HG02852 (cell line): Measurements from ENCODE around the gene AK5.
"Not testable (repeated sequence)": the region's sequence is repeated elsewhere in the genome, so short reads cannot be mapped to it uniquely, and the experiment has no call there.

Experiments used
- ATAC-seq: cut with Tn5 transposase; IDR thresholded peaks from one replicate; pipeline ENCODE4 v1.9.1; 2021; ENCODE audit warnings: mild to moderate bottlenecking, moderate library complexity; ENCODE audit not compliant: unreplicated experiment

The AK5 gene

DNA sequence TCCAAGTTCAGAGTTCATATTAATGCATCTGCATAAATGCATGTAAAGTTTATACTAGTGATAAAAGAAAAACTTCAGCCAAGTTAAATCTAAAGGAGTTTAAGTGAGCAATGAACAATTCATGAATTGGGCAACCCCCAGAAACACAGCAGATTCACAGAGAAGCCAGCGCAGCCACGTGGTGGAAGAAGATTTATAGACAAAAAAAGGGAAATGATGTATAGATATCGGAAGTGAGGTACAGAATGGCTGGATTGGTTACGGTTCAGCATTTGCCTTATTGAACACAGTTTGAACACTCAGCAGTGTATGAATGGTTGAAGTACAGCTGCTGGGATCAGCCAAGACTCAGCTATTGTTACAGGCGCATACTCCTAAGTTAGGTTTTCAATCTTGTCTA lies 5.7 kb downstream of the AK5 start:
- ATAC-seq = no peak

DNA sequence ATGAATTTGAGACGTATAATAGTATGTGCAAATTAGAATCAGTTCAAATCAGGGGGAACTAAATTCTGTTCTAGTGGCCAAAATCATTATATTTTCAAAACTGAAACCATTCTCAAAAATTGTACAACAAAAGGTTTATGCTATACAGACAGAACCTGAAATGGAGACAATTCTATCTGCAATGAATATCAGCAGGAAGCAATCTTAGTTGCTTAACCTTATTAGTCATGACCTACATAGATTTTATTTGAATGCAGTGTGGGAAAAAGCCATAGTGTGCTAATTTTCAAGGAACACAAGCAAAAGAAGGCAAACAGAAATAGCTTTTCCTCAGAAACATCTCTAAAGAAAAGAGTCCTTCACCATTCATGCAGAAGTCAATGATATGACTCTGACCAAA lies 6.5 kb downstream of the AK5 start:
- no peak for ATAC-seq

DNA sequence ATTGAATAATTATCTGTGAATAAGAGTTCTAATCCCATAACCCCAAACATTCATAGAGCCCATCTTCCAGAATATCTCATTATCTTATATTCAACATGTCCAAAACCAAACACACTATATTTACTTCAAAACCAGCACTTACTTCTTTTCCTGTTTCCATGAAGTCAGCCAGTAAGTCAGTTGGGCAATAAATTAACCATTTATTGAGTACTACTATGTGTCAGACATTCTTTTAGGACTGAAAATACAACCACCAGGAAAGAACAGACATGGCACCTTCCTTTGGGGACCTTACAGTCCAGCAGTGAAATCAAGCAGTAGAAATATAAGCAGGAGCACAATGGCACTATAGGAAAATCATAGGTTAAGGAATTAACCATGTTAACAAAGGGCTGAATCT lies 8.8 kb downstream of the AK5 start:
- ATAC-seq = no peak

DNA sequence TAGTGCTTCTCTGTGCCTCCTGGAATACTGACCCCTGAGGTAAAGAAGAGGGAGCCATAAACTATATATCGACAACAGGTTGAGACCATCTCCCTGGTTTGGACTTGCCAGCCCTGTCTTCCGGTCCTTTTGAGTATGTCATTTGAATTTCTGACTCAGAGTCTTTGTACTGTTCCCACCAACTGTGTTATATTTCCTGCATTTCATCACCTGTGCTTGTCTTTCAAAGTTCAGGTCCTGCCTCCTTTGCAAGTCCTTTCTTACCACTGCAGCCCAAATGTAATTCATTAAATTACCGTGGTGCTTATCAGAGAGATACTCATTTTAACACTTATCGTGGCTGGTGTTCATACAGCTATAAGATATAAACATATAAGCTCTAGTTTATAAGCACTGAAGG lies 10.7 kb downstream of the AK5 start:
- no peak for ATAC-seq

DNA sequence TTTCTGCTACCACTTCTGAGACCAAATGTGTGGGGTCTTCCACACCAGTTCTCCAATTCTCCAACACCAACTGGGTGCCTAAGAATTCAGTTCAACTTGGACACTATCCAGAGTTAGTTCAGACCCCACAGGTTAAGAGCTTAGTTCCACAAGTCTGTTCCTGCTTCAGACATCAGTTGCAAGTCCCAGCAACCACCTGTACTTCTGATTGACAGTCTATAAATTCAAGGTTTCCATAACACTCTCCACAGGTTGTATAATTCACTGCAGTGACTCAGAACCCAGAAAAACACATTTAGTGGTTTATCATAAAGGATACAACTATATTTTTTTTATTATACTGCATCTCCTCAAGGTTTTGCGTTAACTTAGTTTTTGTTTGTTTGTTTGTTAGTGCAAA lies 18.7 kb downstream of the AK5 start:
- no peak for ATAC-seq

DNA sequence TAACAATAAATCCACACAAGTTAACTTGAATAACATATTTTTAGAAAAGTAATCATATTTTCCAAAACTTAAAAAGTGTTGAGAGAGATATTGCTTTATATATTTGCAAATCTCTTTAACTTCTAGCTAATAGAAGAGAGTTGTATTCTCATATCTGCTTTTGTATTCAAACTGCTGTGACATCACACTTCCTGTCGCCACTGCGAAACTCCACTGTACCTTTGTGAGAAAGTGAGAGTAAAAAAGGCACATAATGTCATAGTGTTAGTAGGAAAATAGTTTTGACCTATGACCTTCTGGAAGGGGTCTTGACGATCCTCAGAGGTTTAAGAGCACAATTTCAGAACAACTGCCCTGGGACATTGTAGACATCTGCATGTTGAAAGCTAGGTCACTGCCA lies 21.6 kb downstream of the AK5 start:
- no peak for ATAC-seq

DNA sequence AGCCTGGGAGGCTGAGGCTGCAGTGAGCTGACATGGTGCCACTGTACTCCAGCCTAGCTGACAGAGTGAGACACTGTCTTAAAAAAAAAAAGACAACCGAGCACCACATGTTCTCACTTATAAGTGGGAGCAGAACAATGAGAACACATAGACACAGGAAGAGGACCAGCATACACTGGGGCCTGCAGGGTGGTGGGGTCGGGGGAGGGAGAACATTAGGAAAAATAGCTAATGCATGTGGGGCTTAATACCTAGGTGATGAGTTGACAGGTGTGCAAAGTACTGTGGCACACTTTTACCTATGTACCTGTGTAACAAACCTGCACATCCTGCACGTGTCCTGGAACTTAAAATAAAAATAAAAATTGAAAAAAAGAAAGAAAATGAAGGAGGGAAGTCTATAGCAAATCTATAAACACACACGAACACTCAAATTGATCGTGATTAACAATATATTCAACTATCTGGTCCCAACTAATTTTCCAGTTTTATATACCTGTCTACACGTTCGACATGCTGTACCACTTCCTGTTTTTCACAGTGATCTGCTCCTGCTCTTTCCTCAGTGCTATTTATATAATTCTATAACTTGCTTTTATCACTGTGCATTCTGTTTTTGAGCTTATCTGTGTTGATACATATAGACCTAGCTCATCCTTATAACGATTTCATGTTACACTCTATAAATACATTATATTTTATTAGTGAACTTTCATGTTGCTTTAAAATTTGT lies 27.2 kb downstream of the AK5 start:
- no peak for ATAC-seq

DNA sequence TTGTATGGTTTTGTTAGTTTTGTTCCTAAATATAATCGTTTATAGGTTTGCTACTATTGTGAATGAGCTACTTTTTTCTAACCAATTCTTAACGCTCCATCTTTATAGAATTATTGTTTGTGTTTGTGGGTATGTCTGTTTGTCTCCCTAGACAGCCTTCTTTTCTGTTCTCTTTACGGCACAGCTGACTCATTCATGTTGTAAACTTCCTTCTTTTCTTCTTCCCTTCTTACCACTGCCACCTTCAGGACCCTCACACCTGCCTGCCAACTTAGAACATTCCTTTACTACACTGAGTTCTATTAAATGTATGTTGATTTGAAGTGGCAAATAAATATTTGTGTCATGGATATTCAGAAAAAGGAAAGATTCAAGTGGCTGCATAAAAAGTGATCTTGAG lies 29.1 kb downstream of the AK5 start:
- ATAC-seq = no peak

DNA sequence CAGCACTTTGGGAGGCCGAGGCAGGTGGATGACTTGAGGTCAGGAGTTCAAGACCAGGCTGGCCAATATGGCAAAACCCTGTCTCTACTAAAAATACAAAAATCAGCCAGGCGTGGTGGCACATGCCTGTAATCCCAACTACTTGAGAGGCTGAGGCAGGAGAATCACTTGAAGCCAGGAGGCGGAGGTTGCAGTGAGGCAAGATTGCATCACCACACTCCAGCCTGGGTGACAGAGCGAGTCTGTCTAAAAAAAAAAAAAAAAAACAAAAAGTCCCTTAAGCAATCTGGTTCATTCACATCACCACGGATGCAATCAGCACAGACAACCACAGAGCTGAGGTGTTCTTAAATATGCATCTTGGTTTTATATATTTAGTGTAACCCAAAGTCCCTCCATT lies 30.5 kb downstream of the AK5 start:
- ATAC-seq = not testable (repeated sequence)

DNA sequence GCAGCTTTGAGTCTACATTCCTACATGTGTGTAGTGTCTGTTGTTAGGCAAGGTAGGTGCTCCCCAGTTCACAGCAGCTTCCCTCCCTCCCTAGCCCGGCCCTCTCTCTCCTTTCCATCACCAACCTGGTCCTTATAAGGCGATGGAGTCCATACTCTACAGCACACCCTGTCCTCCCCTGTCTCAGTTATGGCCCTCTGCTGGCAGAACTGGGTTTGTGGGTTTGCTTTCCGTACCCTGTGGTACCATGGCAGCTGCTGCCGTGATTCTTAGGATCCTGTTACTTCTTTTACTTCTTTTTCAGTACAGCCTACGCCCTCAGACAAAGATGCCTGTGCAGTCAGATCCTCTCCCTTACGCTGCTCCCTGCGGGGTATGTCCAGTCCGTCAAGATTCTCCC lies 31.7 kb downstream of the AK5 start:
- ATAC-seq = peak; percentile 54

DNA sequence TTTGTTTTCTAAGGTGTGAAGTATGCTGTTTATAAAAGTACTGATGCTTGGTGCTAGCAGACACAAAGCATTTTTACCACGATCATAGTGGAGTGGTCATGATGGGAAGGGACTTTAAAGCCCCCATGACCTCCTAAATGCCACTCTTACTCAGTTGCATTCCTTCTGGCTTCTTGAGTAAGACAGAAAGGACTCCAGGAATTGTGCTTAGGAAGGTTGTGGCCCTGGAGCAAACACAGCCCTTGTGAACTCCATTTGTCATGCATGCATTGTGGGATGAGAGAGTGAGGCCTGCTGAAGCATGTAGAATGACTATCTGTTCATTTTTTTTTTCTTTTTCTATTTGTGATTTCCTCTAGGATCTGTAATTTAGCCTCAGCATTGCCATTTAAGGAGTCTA lies 34.2 kb downstream of the AK5 start:
- no peak for ATAC-seq

DNA sequence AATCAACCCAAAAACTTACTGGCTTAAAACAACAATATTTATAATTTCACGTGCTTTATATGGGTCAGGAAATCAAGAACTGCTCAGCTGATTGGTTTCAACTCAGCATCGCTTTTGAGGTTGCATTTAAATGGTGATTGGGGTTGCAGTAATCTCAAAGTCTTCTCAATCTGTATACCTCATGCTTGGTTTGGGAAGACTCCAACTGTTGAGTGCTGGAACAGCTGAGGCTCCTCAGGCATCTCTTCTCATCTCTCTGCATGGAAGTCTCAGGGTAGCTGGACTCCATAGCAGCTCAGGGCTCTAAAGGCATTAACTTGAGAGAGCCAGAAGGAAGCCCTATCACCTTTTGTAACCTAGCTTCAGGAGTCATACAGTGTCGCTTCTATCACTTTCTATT lies 35.1 kb downstream of the AK5 start:
- no peak for ATAC-seq

DNA sequence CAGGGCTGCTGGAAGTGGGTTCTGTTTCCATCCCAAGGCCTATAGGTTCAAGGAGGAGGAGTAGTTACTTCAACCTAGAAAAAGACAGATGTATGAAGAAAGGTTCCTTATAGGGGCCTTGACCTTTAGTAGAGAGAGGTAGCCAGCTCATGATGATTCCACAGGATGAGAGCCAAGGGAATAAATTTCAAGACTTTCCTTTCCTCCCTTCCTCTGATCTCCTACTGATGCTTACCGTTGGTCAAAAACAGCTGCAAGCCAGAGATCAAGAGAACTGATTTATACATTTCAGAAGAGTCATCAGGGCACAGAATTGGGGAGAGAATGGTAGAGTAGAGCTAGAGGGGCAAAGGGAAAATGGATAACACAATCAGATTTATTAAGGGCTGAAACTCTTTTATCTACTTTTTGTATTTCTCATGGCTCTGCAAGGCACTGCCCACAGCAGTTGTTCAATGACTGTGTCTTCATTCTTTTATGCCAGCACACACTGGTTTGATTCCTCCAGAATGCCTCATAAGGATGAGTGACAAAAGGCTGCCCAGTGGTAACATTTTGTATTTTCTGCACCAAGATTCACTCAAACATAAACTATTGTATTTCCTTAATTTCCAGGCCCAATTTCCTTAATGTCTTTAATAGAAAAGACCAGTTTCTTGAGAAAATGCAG lies 37.4 kb downstream of the AK5 start:
- ATAC-seq = no peak

DNA sequence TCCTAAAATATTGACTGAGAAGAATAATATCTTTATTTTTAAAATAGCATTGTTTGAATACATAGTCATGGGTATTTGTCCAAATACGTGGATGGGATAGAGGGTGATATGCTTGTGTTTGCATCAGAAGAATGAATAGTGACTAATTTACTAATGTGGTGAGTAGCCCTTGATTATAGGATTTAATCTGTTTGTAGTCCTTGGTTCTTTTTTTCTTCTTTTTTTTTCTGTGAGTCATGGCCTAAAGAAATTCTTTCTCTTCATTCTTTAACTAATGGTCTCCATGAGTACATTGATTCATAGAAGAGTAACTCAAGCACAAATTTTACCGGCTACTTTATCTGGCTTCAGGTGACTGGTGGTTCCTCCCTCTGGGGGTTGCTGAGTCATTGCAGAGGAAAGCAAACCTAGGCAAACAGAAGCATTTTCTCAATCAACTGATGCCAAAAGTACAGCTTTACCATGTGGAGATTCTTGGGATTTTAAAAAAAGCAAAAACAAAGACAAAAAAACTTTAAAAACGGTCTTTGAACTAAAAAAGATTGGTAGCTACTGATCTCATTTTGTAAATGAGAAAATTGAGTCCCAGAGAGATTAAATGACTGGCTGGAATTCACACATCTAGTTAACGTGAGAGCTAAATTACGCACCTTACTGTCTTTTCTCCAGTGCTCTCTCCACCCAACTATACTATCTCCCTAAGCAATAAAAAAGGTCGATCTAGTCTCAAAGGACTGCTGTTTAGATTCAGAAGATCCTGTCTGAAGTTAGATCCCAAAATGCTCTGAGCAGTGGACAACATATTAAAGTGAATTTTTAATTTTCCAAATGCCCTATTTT lies 40.5 kb downstream of the AK5 start:
- ATAC-seq = no peak

DNA sequence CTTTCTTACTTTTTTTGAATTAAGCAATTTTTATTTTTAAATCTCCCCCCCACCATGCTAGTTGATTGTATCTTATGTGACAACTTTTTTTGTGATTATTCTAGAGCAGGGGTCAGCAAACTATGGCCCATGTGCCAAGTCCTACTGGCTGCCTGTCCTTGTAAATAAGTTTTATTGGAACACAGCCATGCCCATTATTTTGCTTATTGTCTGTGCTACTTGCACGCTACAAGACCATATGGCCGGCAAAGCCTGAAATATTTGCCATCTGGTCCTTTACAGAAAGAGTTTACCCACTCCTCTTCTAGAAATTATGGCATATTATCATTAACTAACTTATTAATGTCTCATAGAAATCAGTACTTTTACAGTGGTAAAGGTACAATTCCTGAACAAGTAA lies 51.7 kb downstream of the AK5 start:
- no peak for ATAC-seq

DNA sequence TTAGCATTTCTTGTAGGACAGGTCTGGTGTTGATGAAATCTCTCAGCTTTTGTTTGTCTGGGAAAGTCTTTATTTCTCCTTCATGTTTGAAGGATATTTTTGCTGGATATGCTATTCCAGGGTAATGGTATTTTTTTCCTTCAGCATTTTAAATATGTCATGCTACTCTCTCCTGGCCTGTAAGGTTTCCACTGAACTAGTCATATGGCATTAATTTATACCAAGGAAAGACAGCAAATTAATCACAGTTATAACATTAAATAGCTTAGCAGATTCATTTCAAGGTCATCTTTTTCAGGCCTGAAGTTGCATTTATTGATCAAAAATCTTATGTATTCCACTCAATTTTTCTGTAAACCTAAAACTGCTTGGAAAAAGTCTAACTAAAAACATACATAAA lies 54.9 kb downstream of the AK5 start:
- no peak for ATAC-seq

DNA sequence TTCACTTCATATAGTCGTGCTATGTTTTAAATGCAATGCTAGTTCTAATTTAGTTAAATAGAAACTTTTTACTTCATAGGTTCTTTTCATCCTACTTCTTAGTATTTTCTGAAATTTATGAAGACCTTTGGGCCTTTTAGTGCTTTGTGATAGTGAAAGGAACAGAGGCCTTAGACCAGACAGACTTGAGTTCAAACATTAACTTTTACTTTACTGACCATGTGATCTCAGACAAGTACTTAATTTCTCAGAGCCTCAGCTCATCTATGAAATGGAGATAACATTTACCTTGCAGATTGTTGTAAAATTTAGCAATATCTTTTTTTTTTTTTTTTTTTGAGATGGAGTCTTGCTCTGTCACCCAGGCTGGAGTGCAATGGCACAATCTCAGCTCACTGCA lies 57.5 kb downstream of the AK5 start:
- no peak for ATAC-seq

DNA sequence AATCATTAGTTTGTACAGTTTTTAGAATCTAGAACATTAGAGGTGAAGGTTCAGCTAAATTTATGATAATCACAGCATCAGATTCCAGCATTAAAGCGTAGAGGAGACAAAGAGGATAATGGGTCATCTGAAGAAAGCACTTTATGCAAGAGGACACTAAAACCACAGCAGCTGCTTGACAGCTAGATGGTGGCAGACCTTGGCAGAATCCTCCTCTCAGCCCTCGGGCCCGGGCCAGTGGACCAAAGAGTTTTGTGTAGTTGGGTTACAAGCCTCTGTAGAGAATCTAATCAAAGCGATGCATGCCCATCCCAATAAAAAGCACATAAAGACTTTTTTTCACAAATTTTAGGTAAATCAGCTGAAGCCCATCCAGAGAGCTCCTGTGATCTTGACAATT lies 59.4 kb downstream of the AK5 start:
- no peak for ATAC-seq

DNA sequence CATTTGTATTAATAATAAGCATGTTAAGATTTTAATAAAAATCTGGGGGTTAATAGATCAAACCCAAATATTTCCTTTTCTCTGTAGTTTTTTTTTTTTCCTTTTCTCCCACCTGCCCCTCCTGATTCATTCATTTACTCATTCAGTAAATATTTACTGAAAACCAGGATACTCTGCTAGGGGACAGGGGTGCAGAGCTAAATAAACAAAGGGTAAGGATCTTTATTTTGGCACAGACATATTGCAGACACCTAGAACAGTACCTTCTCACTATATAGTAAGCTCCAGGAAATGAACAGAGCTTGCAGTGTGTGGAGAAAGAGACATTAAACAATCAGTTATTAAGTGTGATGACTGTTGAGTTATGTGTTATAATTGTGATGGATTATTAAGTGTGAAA lies 60.9 kb downstream of the AK5 start:
- ATAC-seq = no peak

DNA sequence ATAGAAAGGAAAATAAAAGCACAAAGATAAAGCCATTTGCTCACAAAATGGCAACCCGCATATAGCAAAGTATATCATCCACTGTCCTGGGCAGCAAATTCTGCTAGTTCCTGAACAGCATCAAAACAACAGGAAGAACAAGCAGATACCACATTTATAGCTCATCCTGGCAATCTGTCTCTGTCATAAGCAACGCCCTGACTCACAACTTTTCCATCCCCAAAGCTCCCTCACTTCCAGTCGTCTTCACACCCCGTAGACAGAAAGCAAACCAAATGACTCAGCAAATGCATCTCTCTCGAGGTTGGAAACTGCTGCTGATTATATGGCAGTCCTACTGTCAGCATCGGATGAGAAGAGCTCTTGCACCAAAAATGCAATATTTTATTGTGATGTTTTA lies 65.8 kb downstream of the AK5 start:
- ATAC-seq = no peak

DNA sequence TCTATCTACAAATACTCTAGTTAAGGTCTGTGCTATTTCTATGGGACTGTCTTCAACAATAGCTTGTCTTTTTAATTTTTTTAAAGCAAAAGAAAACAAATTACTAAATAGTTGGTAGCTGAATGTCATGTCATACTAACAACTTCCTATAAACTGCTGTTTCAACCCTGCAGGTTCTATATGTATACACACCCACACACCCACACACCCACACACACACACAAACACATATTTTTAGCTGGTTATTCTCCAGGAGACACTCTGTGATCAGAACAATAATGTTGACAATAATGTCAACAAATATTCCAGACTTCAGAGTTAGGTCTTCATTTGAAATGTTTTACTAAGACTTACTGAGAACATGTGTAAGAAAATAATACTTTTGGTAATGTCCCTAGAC lies 66.7 kb downstream of the AK5 start:
- ATAC-seq = no peak

DNA sequence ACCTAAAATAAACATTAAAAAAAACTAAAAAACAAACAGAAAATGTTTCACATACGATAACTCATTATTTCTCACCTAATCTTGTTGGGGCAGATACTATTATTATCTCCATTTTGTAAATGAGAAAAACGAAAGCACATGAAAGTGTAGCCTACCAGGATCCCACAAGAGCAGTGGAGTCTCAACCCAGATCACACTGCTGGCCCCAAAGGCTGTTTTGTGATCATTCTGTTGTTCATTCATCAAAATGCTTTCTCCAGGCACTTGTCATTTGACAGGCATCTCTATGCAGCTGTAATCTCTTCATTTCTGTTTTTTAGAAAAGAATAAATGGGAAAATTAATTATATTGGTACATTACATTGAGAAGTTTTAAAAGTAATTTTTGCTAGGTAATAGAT lies 67.5 kb downstream of the AK5 start:
- ATAC-seq = no peak
